ENCODE data around the gene SPATS2L. TPM values are rescaled to one million over a fixed set of nuclear protein-coding genes. Genes with fewer than 3 reads are reported as not detected.

SPATS2L gene
- total RNA-seq = 14.7 and 15.4 TPM in 2 replicates

DNA sequence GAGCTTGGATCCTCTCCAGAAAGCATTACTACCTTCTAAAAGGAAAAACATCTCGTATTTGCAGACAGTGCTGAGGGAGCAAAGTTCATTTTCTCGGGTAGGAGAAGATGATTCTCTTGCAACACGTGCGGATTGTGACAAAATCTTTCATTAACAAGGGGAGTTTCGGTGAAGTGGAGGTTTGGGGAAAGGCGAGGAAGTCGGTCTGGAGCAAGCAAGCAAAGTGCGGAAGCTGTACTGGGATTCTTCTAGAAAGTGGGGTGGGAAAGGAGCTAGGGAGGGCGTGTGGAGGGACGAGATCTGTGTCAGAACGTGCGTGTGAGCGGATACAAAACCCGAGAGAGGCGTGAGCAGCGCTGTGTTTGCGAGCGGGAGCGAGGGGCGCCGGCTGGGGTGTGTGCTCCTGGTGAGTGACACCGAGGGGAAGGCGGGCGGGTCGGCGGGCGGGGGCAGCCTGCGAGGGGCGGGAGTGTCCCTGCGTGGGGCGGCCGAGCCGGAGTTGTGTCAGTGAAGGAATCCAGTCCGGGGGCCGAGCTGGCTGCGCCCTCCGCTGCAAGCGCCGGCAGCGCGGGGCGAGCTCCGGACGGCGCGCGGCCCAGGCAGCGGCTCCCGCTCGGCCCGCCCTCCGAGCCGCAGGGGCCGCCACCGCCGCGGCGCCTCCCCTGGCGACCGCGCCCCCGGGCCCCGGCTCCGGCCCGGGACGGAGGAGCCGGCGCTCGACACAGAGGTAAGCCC is at the start of gene SPATS2L:
Gene SPATS2L, plus strand, starts transcription at position 498 of the 735 bp plus-strand sequence. CDS start 82,552 bp downstream, outside the sequence.

GRCh38 chr2:200509612-200510433 is 203.3 kb downstream of the SPATS2L start, which contains the start of gene KCTD18:
KCTD18 (minus strand) TSS chr2:200510068; CDS start chr2:200507016, 3,052 bp downstream.

DNA sequence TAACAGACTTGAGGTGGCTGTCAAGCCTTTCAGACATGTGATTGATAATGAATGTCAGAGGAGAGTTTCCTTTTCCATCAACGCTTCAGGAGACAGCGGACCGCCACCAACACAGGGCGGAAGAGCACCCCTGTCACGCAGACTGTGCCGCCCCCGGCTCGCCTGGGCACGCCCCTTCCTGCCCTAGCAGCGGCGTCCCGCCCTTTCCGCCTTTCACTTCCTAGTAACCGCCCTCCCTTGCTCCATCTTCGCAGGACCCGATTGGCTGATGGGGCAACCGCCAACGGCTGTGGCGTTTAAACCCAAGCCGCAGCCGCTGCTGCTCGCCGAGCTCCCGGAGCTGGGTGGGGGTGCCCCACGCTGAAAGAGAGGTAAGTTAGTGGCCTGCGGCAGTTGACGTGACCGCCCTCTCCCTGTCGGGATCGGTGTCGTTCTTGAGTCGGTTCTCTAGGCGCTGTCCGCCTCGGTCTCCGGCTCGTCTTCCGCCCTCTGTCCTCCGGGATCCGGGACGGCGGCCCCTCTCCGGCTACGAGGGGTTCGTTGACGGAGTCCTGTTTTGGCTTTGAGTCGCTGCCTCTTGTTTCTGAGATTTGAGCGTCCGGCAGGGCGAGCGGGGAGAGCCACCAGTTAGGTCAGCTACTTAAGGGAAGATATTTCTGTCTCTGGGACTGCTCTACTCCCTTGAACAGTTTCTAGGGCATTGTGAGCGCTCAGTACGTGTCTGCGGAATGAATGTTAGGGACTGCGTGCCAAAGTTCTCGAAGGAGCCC is 219.6 kb downstream of the SPATS2L start, which contains the start of gene SGO2:
Gene SGO2, plus strand, starts transcription at position 326 of the 770 bp plus-strand sequence. CDS start 6,769 bp downstream, outside the sequence.

Other genes starting within 250 kb of the SPATS2L start
- gene KCTD18, start 203.4 kb downstream of the SPATS2L start, total RNA-seq = 7.0 and 9.6 TPM in 2 replicates
- 5.5 TPM in 2 replicates for gene SGO2, start 219.5 kb downstream of the SPATS2L start, total RNA-seq